ENCODE data around the gene F10.

GRCh38 chr13:113166681-113167080 lies 44.1 kb downstream of the F10 start:
- TF ChIP-seq POLR2A (IDR thresholded peaks at IDR 0.05; ENCODE audit: low read length) (no peak), GATA1 (IDR thresholded peaks at IDR 0.05; ENCODE audit: low read depth, low read length) (no peak)
